MCF 10A (cell line): Measurements from ENCODE around the gene PAGR1. TPM values are rescaled to one million over a fixed set of nuclear protein-coding genes. Genes with fewer than 3 reads are reported as not detected.

Experiments used
- BruUV-seq: library from RNA; stranded (reverse); fragments of 400-500 nt; replicated peaks from 2 replicates; lab custom pipeline; 2021; lab: Mats Ljungman, UMichigan
- CTCF ChIA-PET: fragments of 300-600 bp; sonication (Branson Sonifier 250); formaldehyde crosslinking; extraction: SDS; loops from one replicate; lab custom pipeline; 2021; ENCODE audit warnings: antibody characterized with exemption, inconsistent platforms; lab: Yijun Ruan, JAX
- POLR2A ChIA-PET: fragments of 300-600, 350-650 bp; sonication (Branson Sonifier 250); formaldehyde crosslinking; extraction: SDS; loops from one replicate; lab custom pipeline; 2020; ENCODE audit warnings: antibody characterized with exemption, inconsistent platforms; lab: Yijun Ruan, JAX
- DNase-seq: peaks from one replicate; pipeline ENCODE4 v3.0.0-alpha.2; 2018; ENCODE audit not compliant: unreplicated experiment
- H3K27ac Mint-ChIP-seq: one replicate; pipeline ENCODE4 v1.8.0; 2022; ENCODE audit warnings: mild to moderate bottlenecking, low read depth, mixed read lengths; ENCODE audit not compliant: unreplicated experiment
- H3K27me3 Mint-ChIP-seq: one replicate; pipeline ENCODE4 v1.8.0; 2022; ENCODE audit warnings: mixed read lengths; ENCODE audit not compliant: insufficient read depth, unreplicated experiment
- H3K36me3 Mint-ChIP-seq: one replicate; pipeline ENCODE4 v1.8.0; 2022; ENCODE audit warnings: mild to moderate bottlenecking, moderate library complexity, mixed read lengths; ENCODE audit not compliant: insufficient read depth, unreplicated experiment
- H3K4me1 Mint-ChIP-seq: one replicate; pipeline ENCODE4 v1.8.0; 2022; ENCODE audit warnings: mixed read lengths; ENCODE audit not compliant: insufficient read depth, unreplicated experiment
- H3K4me3 Mint-ChIP-seq: one replicate; pipeline ENCODE4 v1.8.0; 2022; ENCODE audit warnings: mild to moderate bottlenecking, moderate library complexity, mixed read lengths; ENCODE audit not compliant: unreplicated experiment
- H3K9me3 Mint-ChIP-seq: one replicate; pipeline ENCODE4 v1.8.0; 2022; ENCODE audit warnings: mixed read lengths; ENCODE audit not compliant: unreplicated experiment
- CTCF ChIP-seq: fragments of 200-600 bp; IDR thresholded peaks from one replicate; pipeline ENCODE4 v1.8.0; 2022; ENCODE audit warnings: antibody characterized with exemption, mild to moderate bottlenecking; ENCODE audit not compliant: unreplicated experiment
- intact Hi-C: fragments of 100-400 bp; cut with micrococcal nuclease; formaldehyde crosslinking; loops from 2 replicates; pipeline ENCODE4 v1.14.1; 2022
- total RNA-seq: library from RNA; stranded (reverse); gene quantifications from 2 replicates; pipeline ENCODE4 v1.2.3, GENCODE V29; 2022

Gene PAGR1
- total RNA-seq, 1 experiment from 2014 or later: 25.0 TPM

GRCh38 chr16:29806641-29807425, 9.1 kb upstream of the PAGR1 start:
- H3K27me3 Mint-ChIP-seq: no peaks in the 10 kb centered on the region
- intact Hi-C loops: loop anchor here (5.0 kb wide), 1 partner anchor 215 kb away; the partner anchor contains the start of gene C16orf92

GRCh38 chr16:29807426-29808218, 8.3 kb upstream of the PAGR1 start:
- Mint-ChIP-seq H3K27ac (peak overlapping the region; percentile 79), H3K9me3 (no peaks in the 10 kb centered on the region), H3K4me1 (peaks cover 38% of the 10 kb centered on the region), H3K36me3 (peaks cover 50% of the 10 kb centered on the region), H3K27me3 (no peaks in the 10 kb centered on the region), H3K4me3 (peak overlapping the region; percentile 81)
- TSS peak; percentile 20 for BruUV-seq
- POLR2A ChIA-PET: interaction anchor here (0.5 to 3.7 kb wide), 15 partner anchors 12 to 258 kb away, joined by 3 to 120 read pairs (median 5); partner anchors contain the start of genes ALDOA, C16orf92, CDIPT and HIRIP3
- CTCF ChIA-PET: interaction anchor here (0.6 to 3.3 kb wide), 11 partner anchors 9 to 224 kb away, joined by 3 to 50 read pairs (median 3); partner anchors contain the start of genes KIF22, MVP, PAGR1 and TAOK2
- TF ChIP-seq CTCF: peak; percentile 50
- DNase-seq: peak; percentile 92
- intact Hi-C loops: loop anchor here (5.0 kb wide), 1 partner anchor 215 kb away; the partner anchor contains the start of gene C16orf92

More at GRCh38 chr16:29806641-29807425, 9.1 kb upstream of the PAGR1 start:
- no TSS peak for BruUV-seq
- H3K27ac Mint-ChIP-seq: no peak overlapping the region
- peaks cover 50% of the 10 kb centered on the region for H3K36me3 Mint-ChIP-seq
- peak overlapping the region; percentile 81 for H3K4me3 Mint-ChIP-seq
- peak; percentile 66 for DNase-seq
- TF ChIP-seq CTCF: no peak
- ChIA-PET CTCF (interaction anchor here (0.6 to 3.3 kb wide), 8 partner anchors 8 to 117 kb away, joined by 3 to 50 read pairs (median 3); partner anchors contain the start of genes KIF22, MVP and PAGR1), POLR2A (interaction anchor here (0.5 to 3.7 kb wide), 13 partner anchors 12 to 852 kb away, joined by 3 to 120 read pairs (median 6); partner anchors contain the start of genes ALDOA, CDIPT, FBRS and KIF22)
- H3K4me1 Mint-ChIP-seq: peaks cover 37% of the 10 kb centered on the region
- H3K9me3 Mint-ChIP-seq: no peaks in the 10 kb centered on the region

- no TSS peak for BruUV-seq
- no peaks in the 10 kb centered on the region for H3K9me3 Mint-ChIP-seq
- H3K4me3 Mint-ChIP-seq: peak overlapping the region; percentile 81
- intact Hi-C loops: loop anchor here (5.0 kb wide), 1 partner anchor 214 kb away; the partner anchor contains the start of gene C16orf92
- POLR2A ChIA-PET: interaction anchor here (0.5 to 3.7 kb wide), 16 partner anchors 11 to 258 kb away, joined by 3 to 120 read pairs (median 5); partner anchors contain the start of genes ALDOA, C16orf92, CDIPT and HIRIP3
- CTCF ChIA-PET: interaction anchor here (0.6 to 3.3 kb wide), 9 partner anchors 9 to 224 kb away, joined by 3 to 50 read pairs (median 3); partner anchors contain the start of genes MVP, PAGR1, TAOK2 and TLCD3B
- TF ChIP-seq CTCF: no peak
- H3K4me1 Mint-ChIP-seq: peaks cover 38% of the 10 kb centered on the region
- DNase-seq: no peak
- no peaks in the 10 kb centered on the region for H3K27me3 Mint-ChIP-seq
- H3K27ac Mint-ChIP-seq: peak overlapping the region; percentile 79
- peaks cover 45% of the 10 kb centered on the region for H3K36me3 Mint-ChIP-seq
These were observed 7.6 kb upstream of the PAGR1 start for GRCh38 chr16:29808219-29808900.
